BLaER1 (cell line): ENCODE measurements around the gene RNASE4.
"Not testable (repeated sequence)": the region's sequence is repeated elsewhere in the genome, so short reads cannot be mapped to it uniquely, and the experiment has no call there.

Source experiments
- H3K27ac ChIP-seq: shearing (Covaris generic); formaldehyde crosslinking; 2 replicates; pipeline ENCODE4 v1.8.1; 2022
- H3K27me3 ChIP-seq: shearing (Covaris generic); formaldehyde crosslinking; 2 replicates; pipeline ENCODE4 v1.8.1; 2022
- H3K36me3 ChIP-seq: shearing (Covaris generic); formaldehyde crosslinking; 2 replicates; pipeline ENCODE4 v1.8.1; 2022
- H3K4me1 ChIP-seq: shearing (Covaris generic); formaldehyde crosslinking; 2 replicates; pipeline ENCODE4 v1.8.1; 2022
- H3K4me2 ChIP-seq: shearing (Covaris generic); formaldehyde crosslinking; 2 replicates; pipeline ENCODE4 v1.8.1; 2022
- H3K4me3 ChIP-seq: shearing (Covaris generic); formaldehyde crosslinking; 2 replicates; pipeline ENCODE4 v1.8.1; 2022
- H3K9ac ChIP-seq: shearing (Covaris generic); formaldehyde crosslinking; 2 replicates; pipeline ENCODE4 v1.8.1; 2022
- H3K9me3 ChIP-seq: shearing (Covaris generic); formaldehyde crosslinking; 2 replicates; pipeline ENCODE4 v1.8.1; 2022
- H4K20me1 ChIP-seq: shearing (Covaris generic); formaldehyde crosslinking; 2 replicates; pipeline ENCODE4 v1.8.1; 2022
- Cebpa-rat ChIP-seq: shearing (Covaris generic); IDR thresholded peaks from 2 replicates; pipeline ENCODE4 v1.8.1; 2022

Gene RNASE4

DNA sequence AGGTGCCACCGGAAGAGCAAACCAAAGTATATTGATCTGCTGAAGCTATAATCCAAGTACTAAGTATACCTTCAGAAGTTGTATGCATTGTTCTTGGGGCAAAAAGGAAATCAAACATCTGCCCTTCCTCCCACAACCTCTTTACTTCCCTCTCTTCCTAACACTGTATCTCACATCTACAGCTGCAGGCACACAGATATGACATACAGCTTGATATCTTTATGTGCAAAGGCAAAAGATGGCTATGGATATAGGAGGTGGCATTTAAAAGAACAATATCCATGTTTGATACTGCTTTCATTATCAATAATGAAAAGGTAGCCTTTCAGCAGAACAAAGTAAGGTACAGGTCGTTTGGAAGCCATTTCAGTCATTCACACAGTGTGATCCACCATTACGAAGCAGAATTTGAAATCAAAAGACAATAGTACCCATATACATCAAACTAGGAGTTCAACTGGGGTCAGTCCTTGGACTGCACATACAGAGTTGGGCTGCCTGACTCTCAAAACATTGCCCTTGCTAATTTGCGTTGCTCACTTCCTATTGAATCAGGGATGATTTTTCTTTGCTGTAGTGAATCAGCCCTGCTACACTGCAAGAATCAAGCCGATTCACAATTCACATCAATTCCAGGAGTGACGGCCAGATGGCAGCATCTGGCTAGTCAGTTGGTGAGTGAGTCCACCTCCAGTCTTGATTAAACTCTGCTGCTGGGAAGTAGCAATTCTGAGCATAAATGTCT, 13.1 kb downstream of the RNASE4 start:
- H3K9me3 ChIP-seq: no peaks in the 10 kb centered on the region
- no peaks in the 10 kb centered on the region for H3K36me3 ChIP-seq
- no peaks in the 10 kb centered on the region for H4K20me1 ChIP-seq
- no peak overlapping the region for H3K27ac ChIP-seq
- no peaks in the 10 kb centered on the region for H3K4me1 ChIP-seq
- no peaks in the 10 kb centered on the region for H3K27me3 ChIP-seq
- H3K9ac ChIP-seq: no peak overlapping the region
- no peak overlapping the region for H3K4me3 ChIP-seq
- no peak for TF ChIP-seq Cebpa-rat
- H3K4me2 ChIP-seq: no peak overlapping the region

DNA sequence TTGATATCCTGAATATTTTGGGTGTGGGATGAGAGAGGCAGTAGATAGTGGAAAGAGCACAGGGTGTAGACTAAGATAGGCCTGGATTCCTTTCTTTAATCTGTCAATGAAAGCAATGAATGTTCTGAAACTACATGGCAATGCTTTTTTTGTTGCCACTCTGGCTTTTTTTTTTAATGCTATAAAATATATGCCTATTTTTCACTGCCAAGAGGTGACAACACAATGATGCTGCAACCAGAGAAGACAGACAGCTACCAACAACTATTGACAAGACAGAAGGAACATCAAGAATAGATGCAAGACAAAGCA, 13.6 kb downstream of the RNASE4 start:
- Histone ChIP-seq H3K9ac (no peak overlapping the region), H3K36me3 (no peaks in the 10 kb centered on the region), H3K27me3 (no peaks in the 10 kb centered on the region), H3K4me2 (no peak overlapping the region), H3K27ac (no peak overlapping the region), H3K9me3 (no peaks in the 10 kb centered on the region), H4K20me1 (no peaks in the 10 kb centered on the region), H3K4me3 (no peak overlapping the region), H3K4me1 (no peaks in the 10 kb centered on the region)
- TF ChIP-seq Cebpa-rat: no peak

DNA sequence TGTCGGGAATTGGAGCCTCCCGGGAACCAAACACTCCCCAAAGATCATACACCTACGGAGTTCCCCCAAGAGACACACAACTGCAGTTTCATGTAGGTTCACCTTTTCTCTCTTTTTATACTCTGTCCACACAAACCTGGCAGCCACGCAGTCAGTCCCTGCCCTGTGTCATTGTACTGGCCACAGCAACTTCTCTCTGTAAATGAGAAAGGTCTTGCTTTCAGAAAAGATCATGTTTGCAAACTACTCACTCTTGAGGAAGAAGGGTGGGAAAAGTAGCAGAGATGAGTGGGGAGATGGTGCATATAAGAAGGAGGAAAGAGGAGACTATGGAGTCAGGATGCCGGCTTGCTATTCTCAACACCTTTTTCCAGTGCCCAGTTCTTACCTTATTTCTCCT, 14.6 kb downstream of the RNASE4 start:
- Histone ChIP-seq H3K4me1 (no peaks in the 10 kb centered on the region), H3K4me3 (no peak overlapping the region), H3K27me3 (no peaks in the 10 kb centered on the region), H3K27ac (no peak overlapping the region), H3K9ac (no peak overlapping the region), H4K20me1 (no peaks in the 10 kb centered on the region), H3K36me3 (no peaks in the 10 kb centered on the region), H3K9me3 (no peaks in the 10 kb centered on the region), H3K4me2 (no peak overlapping the region)
- no peak for TF ChIP-seq Cebpa-rat

DNA sequence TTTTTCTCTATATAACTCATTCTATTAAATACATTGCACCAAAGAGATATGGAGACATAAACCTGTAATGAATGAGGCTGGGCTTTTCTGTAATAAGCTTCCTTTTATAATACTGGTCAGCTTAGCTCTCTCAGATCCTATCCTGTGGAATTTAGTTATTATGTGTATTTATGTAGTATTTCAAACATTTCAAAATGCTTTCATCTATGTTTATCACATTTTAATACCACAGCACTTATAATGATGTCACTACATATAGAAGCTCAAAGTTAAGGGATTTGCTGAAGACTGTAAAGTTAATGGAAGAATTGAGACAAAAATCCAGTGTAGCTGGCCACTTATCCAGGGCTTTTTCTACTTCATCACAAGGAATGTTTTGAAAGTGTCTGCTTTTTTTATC, 15.6 kb downstream of the RNASE4 start:
- H3K9me3 ChIP-seq: no peaks in the 10 kb centered on the region; the same call in 1 of the 2 replicates
- no peaks in the 10 kb centered on the region for H3K27me3 ChIP-seq
- H4K20me1 ChIP-seq: no peaks in the 10 kb centered on the region
- no peak overlapping the region for H3K4me2 ChIP-seq
- no peak for TF ChIP-seq Cebpa-rat
- no peaks in the 10 kb centered on the region for H3K36me3 ChIP-seq
- no peak overlapping the region for H3K27ac ChIP-seq
- no peak overlapping the region for H3K4me3 ChIP-seq
- no peak overlapping the region for H3K9ac ChIP-seq
- H3K4me1 ChIP-seq: no peaks in the 10 kb centered on the region

DNA sequence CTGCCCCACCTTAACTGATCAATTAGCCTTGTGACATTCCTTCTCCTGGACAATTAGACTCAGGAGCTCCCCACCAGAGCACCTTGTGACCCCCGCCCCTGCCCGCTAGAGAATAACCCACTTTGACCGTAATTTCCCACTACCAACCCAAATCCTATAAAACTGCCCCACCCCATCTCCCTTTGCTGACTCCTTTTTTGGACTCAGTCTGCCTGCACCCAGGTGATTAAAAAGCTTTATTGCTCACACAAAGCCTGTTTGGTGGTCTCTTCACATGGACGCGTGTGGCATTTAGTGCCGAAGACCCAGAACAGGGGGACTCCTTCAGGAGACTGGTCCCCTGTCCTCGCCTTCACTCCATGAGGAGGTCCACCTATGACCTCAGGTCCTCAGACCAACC, 16.6 kb downstream of the RNASE4 start:
- not testable (repeated sequence) for H3K4me2 ChIP-seq, H3K9me3 ChIP-seq, H3K27ac ChIP-seq, H4K20me1 ChIP-seq, H3K4me1 ChIP-seq, H3K36me3 ChIP-seq, H3K9ac ChIP-seq, H3K27me3 ChIP-seq, H3K4me3 ChIP-seq

DNA sequence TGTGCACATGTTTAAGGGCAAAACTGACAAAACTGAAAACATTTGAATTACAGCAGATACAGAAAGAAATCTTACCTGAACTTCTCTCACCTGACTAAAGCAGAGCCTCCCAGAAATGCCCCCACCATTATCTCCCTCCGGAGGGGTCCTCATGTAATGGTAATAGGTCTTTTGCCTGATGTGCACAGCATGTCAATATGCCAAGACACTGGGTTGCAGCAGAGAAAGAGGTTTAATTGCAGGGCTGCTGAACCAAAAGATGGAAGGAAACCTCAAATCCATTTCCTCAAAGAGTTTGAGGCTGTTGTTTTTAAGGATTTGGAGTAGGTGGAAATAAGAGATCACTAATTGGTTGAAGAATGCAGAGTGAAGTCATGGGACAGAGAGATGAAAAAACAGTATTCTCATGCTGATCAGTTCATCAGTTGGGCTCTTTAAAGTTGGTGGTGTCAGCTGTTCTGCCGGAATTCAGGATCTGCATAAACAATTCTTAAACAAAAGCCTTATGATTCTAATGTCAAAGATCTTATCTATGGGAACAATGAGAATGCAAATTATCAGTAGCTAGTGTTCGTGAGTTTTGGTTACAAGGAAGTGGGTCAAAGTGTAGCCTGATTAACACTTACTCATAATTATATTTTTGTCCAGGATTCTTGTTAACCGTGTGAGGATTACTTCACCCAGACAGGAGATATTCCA, 22.4 kb downstream of the RNASE4 start:
- no peak for TF ChIP-seq Cebpa-rat
- Histone ChIP-seq H4K20me1 (no peaks in the 10 kb centered on the region), H3K9me3 (peaks cover 10% of the 10 kb centered on the region; the same call in 1 of the 2 replicates), H3K4me3 (no peak overlapping the region), H3K27ac (no peak overlapping the region), H3K27me3 (no peaks in the 10 kb centered on the region), H3K4me1 (peaks cover 9% of the 10 kb centered on the region; the same call in 1 of the 2 replicates), H3K4me2 (no peak overlapping the region; the same call in 1 of the 2 replicates), H3K36me3 (no peaks in the 10 kb centered on the region), H3K9ac (no peak overlapping the region)

DNA sequence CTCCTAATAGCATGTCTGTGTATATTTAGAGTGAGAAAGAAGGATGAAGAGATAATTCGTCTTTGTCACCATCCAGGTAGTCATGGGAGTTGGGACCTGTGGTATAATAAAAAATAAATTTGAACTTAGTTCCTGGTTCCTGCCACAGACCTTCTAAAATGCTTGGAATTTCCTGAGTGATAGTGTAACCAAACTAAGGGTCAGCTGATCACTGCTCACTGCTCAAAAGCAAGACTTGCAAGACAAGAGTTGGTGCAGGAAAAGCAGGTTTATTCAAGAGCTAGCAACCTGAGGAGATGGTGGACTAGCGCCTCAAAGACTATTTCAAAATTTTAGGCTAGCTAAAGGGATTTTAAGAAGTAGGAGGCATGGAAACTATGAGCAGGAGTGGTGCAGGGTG, 23.3 kb downstream of the RNASE4 start:
- H3K4me1 ChIP-seq: peaks cover 9% of the 10 kb centered on the region; the same call in 1 of the 2 replicates
- no peak for TF ChIP-seq Cebpa-rat
- peaks cover 10% of the 10 kb centered on the region; the same call in 1 of the 2 replicates for H3K9me3 ChIP-seq
- no peak overlapping the region for H3K4me3 ChIP-seq
- H4K20me1 ChIP-seq: no peaks in the 10 kb centered on the region
- no peaks in the 10 kb centered on the region for H3K36me3 ChIP-seq
- H3K27ac ChIP-seq: no peak overlapping the region
- H3K4me2 ChIP-seq: no peak overlapping the region
- H3K9ac ChIP-seq: no peak overlapping the region
- no peaks in the 10 kb centered on the region for H3K27me3 ChIP-seq

DNA sequence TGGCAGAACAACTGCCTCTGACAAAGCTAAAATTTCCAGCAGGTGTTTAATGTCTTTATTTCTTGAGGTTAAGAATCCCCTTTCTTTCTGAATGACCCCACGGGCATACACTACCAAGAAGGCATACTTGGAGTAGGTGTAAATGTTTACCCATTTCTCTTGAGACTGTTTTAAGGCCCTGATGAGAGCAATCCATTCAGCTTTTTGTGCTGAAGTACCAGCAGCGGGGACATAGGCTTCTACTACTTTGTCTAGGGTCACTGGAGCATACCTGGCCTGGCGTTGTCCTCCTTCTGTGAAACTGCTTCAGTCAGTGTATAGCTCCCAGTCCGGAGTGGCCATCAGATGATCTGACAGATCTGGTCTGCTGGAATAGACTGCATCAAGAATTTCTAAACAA, 26.9 kb downstream of the RNASE4 start:
- no peak for TF ChIP-seq Cebpa-rat
- no peaks in the 10 kb centered on the region for H3K27me3 ChIP-seq
- H3K27ac ChIP-seq: no peak overlapping the region
- no peaks in the 10 kb centered on the region; the same call in 1 of the 2 replicates for H3K9me3 ChIP-seq
- no peak overlapping the region for H3K4me2 ChIP-seq
- H3K36me3 ChIP-seq: no peaks in the 10 kb centered on the region
- H3K9ac ChIP-seq: no peak overlapping the region
- no peaks in the 10 kb centered on the region for H4K20me1 ChIP-seq
- no peak overlapping the region for H3K4me3 ChIP-seq
- H3K4me1 ChIP-seq: peaks cover 6% of the 10 kb centered on the region; the same call in 1 of the 2 replicates

DNA sequence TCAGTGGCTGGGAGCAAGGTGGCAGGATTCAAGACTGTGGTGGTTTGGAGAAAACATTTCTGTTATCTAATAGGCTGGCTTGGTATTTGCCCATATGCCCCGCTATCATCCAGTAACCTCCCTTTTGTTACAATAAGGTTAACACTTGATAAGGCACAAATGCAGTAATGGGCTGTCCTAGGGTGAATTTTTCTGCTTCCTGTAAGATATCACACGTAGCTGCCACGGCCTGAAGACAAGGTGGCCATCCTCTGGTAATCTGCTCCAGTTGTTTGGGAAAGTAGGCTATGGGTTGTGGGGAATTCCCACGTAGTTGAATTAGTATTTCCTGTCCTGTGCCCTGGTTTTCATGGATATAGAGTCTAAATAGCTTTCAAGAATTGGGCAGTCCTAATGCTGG, 27.3 kb downstream of the RNASE4 start:
- Histone ChIP-seq H3K4me3 (no peak overlapping the region), H3K9me3 (no peaks in the 10 kb centered on the region; the same call in 1 of the 2 replicates), H3K27ac (no peak overlapping the region), H3K9ac (no peak overlapping the region), H3K4me1 (peaks cover 1% of the 10 kb centered on the region; the same call in 1 of the 2 replicates), H3K4me2 (no peak overlapping the region), H3K27me3 (no peaks in the 10 kb centered on the region), H3K36me3 (no peaks in the 10 kb centered on the region), H4K20me1 (no peaks in the 10 kb centered on the region)
- no peak for TF ChIP-seq Cebpa-rat

DNA sequence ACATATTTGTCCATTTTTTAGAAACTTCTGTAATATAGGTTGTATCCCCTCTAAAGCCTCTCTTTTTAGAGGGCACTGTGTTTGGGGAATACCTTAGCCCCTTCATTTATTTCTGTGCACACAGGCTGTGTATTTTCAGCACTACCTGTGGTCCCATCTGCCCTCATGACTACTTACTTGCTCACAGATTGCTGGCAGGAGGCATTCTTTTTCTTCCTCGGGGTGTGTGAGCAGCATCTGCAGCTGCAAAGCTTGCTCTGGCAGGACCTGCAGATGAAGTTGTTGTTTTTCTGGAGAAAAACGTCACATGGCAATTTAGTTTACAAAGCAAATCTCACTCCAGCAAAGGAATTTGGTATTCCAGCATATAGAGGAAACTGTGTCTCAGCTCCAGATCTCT, 28.5 kb downstream of the RNASE4 start:
- TF ChIP-seq Cebpa-rat: no peak
- H3K27ac ChIP-seq: no peak overlapping the region
- H3K9ac ChIP-seq: no peak overlapping the region

More for the DNA sequence above, 28.5 kb downstream of the RNASE4 start:
- H3K4me2 ChIP-seq: no peak overlapping the region
- H3K4me1 ChIP-seq: no peaks in the 10 kb centered on the region
- no peaks in the 10 kb centered on the region; the same call in 1 of the 2 replicates for H3K9me3 ChIP-seq
- no peak overlapping the region for H3K4me3 ChIP-seq
- H3K27me3 ChIP-seq: no peaks in the 10 kb centered on the region
- H4K20me1 ChIP-seq: no peaks in the 10 kb centered on the region
- no peaks in the 10 kb centered on the region for H3K36me3 ChIP-seq
